Stimulated activated CD8-positive, alpha-beta memory T cell treated with anti-CD3 and anti-CD28 coated beads, Interleukin-2, amount 100 ng/mL, for 1 hour (primary cell): Measurements from ENCODE around the gene PRKN.

Source experiments
- DNase-seq, 2 donors: peaks; one replicate each; pipeline ENCODE4 v3.0.0-alpha.2; 2020; ENCODE audit warnings: low read depth in 2 of 2

Gene PRKN

GRCh38 chr6:161493576-161494118 lies 1233.9 kb downstream of the PRKN start:
- no peak for DNase-seq

GRCh38 chr6:161489626-161490306 lies 1237.8 kb downstream of the PRKN start:
- no peak for DNase-seq

- DNase-seq: no peak
Measured at GRCh38 chr6:161487694-161488093, 1239.9 kb downstream of the PRKN start.

- no peak for DNase-seq
Measured at GRCh38 chr6:161487217-161487531, 1240.4 kb downstream of the PRKN start.

GRCh38 chr6:161486361-161487216 lies 1241.0 kb downstream of the PRKN start:
- no peak for DNase-seq

- no peak for DNase-seq
Measured at GRCh38 chr6:161482517-161482858, 1245.1 kb downstream of the PRKN start.

GRCh38 chr6:161481786-161482516 lies 1245.6 kb downstream of the PRKN start:
- DNase-seq: no peak

- no peak for DNase-seq
Measured at GRCh38 chr6:161480421-161481155, 1247.0 kb downstream of the PRKN start.

- DNase-seq: no peak
Measured at GRCh38 chr6:161479376-161479775, 1248.2 kb downstream of the PRKN start.

GRCh38 chr6:161477876-161478425 lies 1249.6 kb downstream of the PRKN start:
- no peak for DNase-seq

GRCh38 chr6:161476711-161477110 lies 1250.9 kb downstream of the PRKN start:
- DNase-seq: no peak

GRCh38 chr6:161465403-161465802 lies 1262.2 kb downstream of the PRKN start:
- DNase-seq: no peak

- no peak for DNase-seq
Measured at GRCh38 chr6:161463071-161463470, 1264.5 kb downstream of the PRKN start.

GRCh38 chr6:161462148-161462547 lies 1265.4 kb downstream of the PRKN start:
- no peak for DNase-seq

- DNase-seq: no peak
Measured at GRCh38 chr6:161459008-161459615, 1268.5 kb downstream of the PRKN start.

GRCh38 chr6:161458201-161458951 lies 1269.2 kb downstream of the PRKN start:
- DNase-seq: no peak

GRCh38 chr6:161455848-161456247 lies 1271.7 kb downstream of the PRKN start:
- DNase-seq: no peak

- no peak for DNase-seq
Measured at GRCh38 chr6:161453558-161453957, 1274.0 kb downstream of the PRKN start.

GRCh38 chr6:161452241-161452640 lies 1275.3 kb downstream of the PRKN start:
- DNase-seq: no peak

- DNase-seq: no peak
Measured at GRCh38 chr6:161449521-161449920, 1278.0 kb downstream of the PRKN start.
